Measurements from ENCODE around the gene KIF5C.
A peak's percentile ranks its signal among the peaks of the same experiment; 100 is the strongest.

The KIF5C gene

GRCh38 chr2:148988337-148988736 lies 113.3 kb downstream of the KIF5C start:
- DNase-seq, result no peak
- WGBS, result 100% methylated on average over 1 of the region's 1 CpG
- H3K18ac ChIP-seq (ENCODE audit: low read depth in 1 of 2, low read length in 2 of 2), result no peak overlapping the region
- H3K9me3 ChIP-seq (ENCODE audit: control insufficient read depth, low read length), result no peaks in the 10 kb centered on the region
- H2BK5ac ChIP-seq (ENCODE audit: low read depth, low read length, poor library complexity, severe bottlenecking), result no peak overlapping the region
- H3K4ac ChIP-seq (ENCODE audit: low read depth in 1 of 2, low read length in 2 of 2), result no peak overlapping the region
- H2AK5ac ChIP-seq (ENCODE audit: low read length, severe bottlenecking), result no peak overlapping the region
- no peaks in the 10 kb centered on the region for H3K79me1 ChIP-seq (replicated peaks; ENCODE audit: low read length, poor library complexity, severe bottlenecking)
- no peak overlapping the region for H2BK120ac ChIP-seq (ENCODE audit: low read depth, low read length)
- no peak overlapping the region for H2BK15ac ChIP-seq (ENCODE audit: low read depth, poor library complexity, severe bottlenecking)
- H3K4me1 ChIP-seq (ENCODE audit: control insufficient read depth, insufficient read depth, low read depth, low read length), result no peaks in the 10 kb centered on the region
- H3K36me3 ChIP-seq (ENCODE audit: control insufficient read depth in 1 of 2, insufficient read depth in 2 of 2, low read depth in 1 of 2, low read length in 2 of 2), result no peaks in the 10 kb centered on the region
- H3K27ac ChIP-seq (ENCODE audit: low read length, poor library complexity, severe bottlenecking), result no peak overlapping the region
- no peak overlapping the region for H3K23ac ChIP-seq (ENCODE audit: low read length in 2 of 2)
- H4K91ac ChIP-seq (ENCODE audit: low read length), result no peak overlapping the region
- no peak overlapping the region for H4K8ac ChIP-seq (ENCODE audit: low read length)
- no peak overlapping the region for H2AFZ ChIP-seq (ENCODE audit: low read depth, low read length)
- peaks cover 0 to 4% of the 10 kb centered on the region in 2 experiments for H3K27me3 ChIP-seq (ENCODE audit: control insufficient read depth in 1 of 2, insufficient read depth in 1 of 2, low read length in 2 of 2)
- H3K9ac ChIP-seq (ENCODE audit: low read length), result no peak overlapping the region
- no peak overlapping the region for H3K14ac ChIP-seq (ENCODE audit: low read length in 2 of 2)
- H3K4me3 ChIP-seq (ENCODE audit: insufficient read depth in 1 of 2, low read depth in 1 of 2, low read length in 2 of 2), result no peak overlapping the region
- H2BK12ac ChIP-seq (ENCODE audit: low read length in 2 of 2), result no peak overlapping the region
- no peak overlapping the region for H3K4me2 ChIP-seq (ENCODE audit: low read length, poor library complexity, severe bottlenecking)

DNA sequence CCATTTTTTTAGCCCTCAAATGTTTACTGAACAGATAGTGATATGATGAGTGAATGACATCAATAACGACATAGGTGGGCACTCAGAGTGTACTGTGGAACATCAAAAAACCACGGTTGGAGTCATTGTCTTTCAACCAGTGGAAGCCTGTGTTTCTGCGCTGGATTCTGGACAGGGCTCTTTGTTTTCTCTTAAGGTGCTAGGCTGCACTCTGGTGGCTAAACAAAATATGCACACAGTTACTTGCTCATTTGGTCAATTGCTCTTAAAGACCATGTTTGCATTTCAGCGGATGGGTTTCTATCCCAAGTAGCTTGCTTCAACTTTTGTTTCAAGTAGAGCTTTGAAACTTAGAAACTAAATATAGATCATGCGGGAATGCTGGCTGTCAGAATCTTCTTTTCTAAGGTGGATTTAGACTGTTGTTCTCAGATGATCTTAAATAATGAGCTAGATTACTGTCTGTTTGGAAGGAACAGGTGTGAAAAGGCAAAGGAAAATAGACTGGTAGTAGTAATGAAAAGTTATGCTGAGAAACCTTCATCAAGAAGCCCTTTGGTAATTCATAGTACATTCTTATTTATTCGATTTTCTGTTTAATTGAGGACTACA lies 115.0 kb downstream of the KIF5C start:
- Histone ChIP-seq H3K4me1 (ENCODE audit: control insufficient read depth, insufficient read depth, low read depth, low read length) (no peaks in the 10 kb centered on the region), H2BK5ac (ENCODE audit: low read depth, low read length, poor library complexity, severe bottlenecking) (no peak overlapping the region), H3K36me3 (ENCODE audit: control insufficient read depth in 1 of 2, insufficient read depth in 2 of 2, low read depth in 1 of 2, low read length in 2 of 2) (no peaks in the 10 kb centered on the region), H4K91ac (ENCODE audit: low read length) (no peak overlapping the region), H2AFZ (ENCODE audit: low read depth, low read length) (no peak overlapping the region), H3K14ac (ENCODE audit: low read length in 2 of 2) (no peak overlapping the region), H3K27me3 (ENCODE audit: control insufficient read depth in 1 of 2, insufficient read depth in 1 of 2, low read length in 2 of 2) (peaks cover 0 to 5% of the 10 kb centered on the region in 2 experiments), H3K4ac (ENCODE audit: low read depth in 1 of 2, low read length in 2 of 2) (no peak overlapping the region), H3K9ac (ENCODE audit: low read length) (no peak overlapping the region), H3K4me2 (ENCODE audit: low read length, poor library complexity, severe bottlenecking) (no peak overlapping the region), H3K23ac (ENCODE audit: low read length in 2 of 2) (no peak overlapping the region), H3K18ac (ENCODE audit: low read depth in 1 of 2, low read length in 2 of 2) (no peak overlapping the region), H2BK120ac (ENCODE audit: low read depth, low read length) (no peak overlapping the region), H4K8ac (ENCODE audit: low read length) (no peak overlapping the region), H2BK15ac (ENCODE audit: low read depth, poor library complexity, severe bottlenecking) (no peak overlapping the region), H3K9me3 (ENCODE audit: control insufficient read depth, low read length) (no peaks in the 10 kb centered on the region), H3K27ac (ENCODE audit: low read length, poor library complexity, severe bottlenecking) (no peak overlapping the region), H2BK12ac (ENCODE audit: low read length in 2 of 2) (no peak overlapping the region), H3K4me3 (ENCODE audit: insufficient read depth in 1 of 2, low read depth in 1 of 2, low read length in 2 of 2) (no peak overlapping the region), H3K79me1 (replicated peaks; ENCODE audit: low read length, poor library complexity, severe bottlenecking) (no peaks in the 10 kb centered on the region), H2AK5ac (ENCODE audit: low read length, severe bottlenecking) (no peak overlapping the region)
- DNase-seq, result peak; percentile 81
- WGBS, result 63% methylated on average over 5 of the region's 6 CpGs

DNA sequence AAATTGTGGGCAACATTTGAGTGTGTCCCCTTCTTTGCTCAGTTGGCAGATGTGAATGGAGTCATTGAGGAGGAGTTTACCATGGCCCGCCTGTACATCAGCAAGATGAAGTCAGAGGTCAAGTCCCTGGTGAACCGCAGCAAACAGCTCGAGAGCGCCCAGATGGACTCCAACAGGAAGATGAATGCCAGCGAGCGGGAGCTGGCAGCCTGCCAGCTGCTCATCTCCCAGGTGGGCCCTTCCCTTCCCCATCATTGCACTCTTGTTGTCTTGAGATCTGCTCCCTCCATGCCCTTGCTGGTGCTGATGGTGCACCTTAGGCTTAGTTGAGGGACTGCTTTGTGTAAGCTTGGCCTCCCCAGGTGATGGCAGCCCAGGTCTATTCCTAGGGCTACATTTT lies 115.9 kb downstream of the KIF5C start:
- H3K14ac ChIP-seq (ENCODE audit: low read length in 2 of 2), result no peak overlapping the region
- H3K4me2 ChIP-seq (ENCODE audit: low read length, poor library complexity, severe bottlenecking), result no peak overlapping the region
- H2AFZ ChIP-seq (ENCODE audit: low read depth, low read length), result no peak overlapping the region
- DNase-seq, result no peak
- no peak overlapping the region for H2BK15ac ChIP-seq (ENCODE audit: low read depth, poor library complexity, severe bottlenecking)
- H3K27ac ChIP-seq (ENCODE audit: low read length, poor library complexity, severe bottlenecking), result no peak overlapping the region
- no peaks in the 10 kb centered on the region for H3K36me3 ChIP-seq (ENCODE audit: control insufficient read depth in 1 of 2, insufficient read depth in 2 of 2, low read depth in 1 of 2, low read length in 2 of 2)
- no peak overlapping the region for H2AK5ac ChIP-seq (ENCODE audit: low read length, severe bottlenecking)
- H2BK12ac ChIP-seq (ENCODE audit: low read length in 2 of 2), result no peak overlapping the region
- no peak overlapping the region for H3K4ac ChIP-seq (ENCODE audit: low read depth in 1 of 2, low read length in 2 of 2)
- H3K9me3 ChIP-seq (ENCODE audit: control insufficient read depth, low read length), result no peaks in the 10 kb centered on the region
- no peak overlapping the region for H3K9ac ChIP-seq (ENCODE audit: low read length)
- H3K23ac ChIP-seq (ENCODE audit: low read length in 2 of 2), result no peak overlapping the region
- no peak overlapping the region for H4K8ac ChIP-seq (ENCODE audit: low read length)
- H3K79me1 ChIP-seq (replicated peaks; ENCODE audit: low read length, poor library complexity, severe bottlenecking), result no peaks in the 10 kb centered on the region
- H3K27me3 ChIP-seq (ENCODE audit: control insufficient read depth in 1 of 2, insufficient read depth in 1 of 2, low read length in 2 of 2), result peaks cover 0 to 5% of the 10 kb centered on the region in 2 experiments
- H2BK5ac ChIP-seq (ENCODE audit: low read depth, low read length, poor library complexity, severe bottlenecking), result no peak overlapping the region
- H4K91ac ChIP-seq (ENCODE audit: low read length), result no peak overlapping the region
- H3K4me1 ChIP-seq (ENCODE audit: control insufficient read depth, insufficient read depth, low read depth, low read length), result no peaks in the 10 kb centered on the region
- no peak overlapping the region for H3K18ac ChIP-seq (ENCODE audit: low read depth in 1 of 2, low read length in 2 of 2)
- no peak overlapping the region for H2BK120ac ChIP-seq (ENCODE audit: low read depth, low read length)
- H3K4me3 ChIP-seq (ENCODE audit: insufficient read depth in 1 of 2, low read depth in 1 of 2, low read length in 2 of 2), result no peak overlapping the region
- 83% methylated on average over 6 of the region's 6 CpGs for WGBS

- no peak overlapping the region for H2BK12ac ChIP-seq (ENCODE audit: low read length in 2 of 2)
Measured at GRCh38 chr2:148992448-148992847, 117.4 kb downstream of the KIF5C start.

More at GRCh38 chr2:148992448-148992847, 117.4 kb downstream of the KIF5C start:
- H3K4me1 ChIP-seq (ENCODE audit: control insufficient read depth, insufficient read depth, low read depth, low read length), result no peaks in the 10 kb centered on the region
- H3K23ac ChIP-seq (ENCODE audit: low read length in 2 of 2), result no peak overlapping the region
- no peak overlapping the region for H2BK15ac ChIP-seq (ENCODE audit: low read depth, poor library complexity, severe bottlenecking)
- no peak overlapping the region for H3K27ac ChIP-seq (ENCODE audit: low read length, poor library complexity, severe bottlenecking)
- DNase-seq, result no peak
- no peak overlapping the region for H3K14ac ChIP-seq (ENCODE audit: low read length in 2 of 2)
- no peak overlapping the region for H4K91ac ChIP-seq (ENCODE audit: low read length)
- no peak overlapping the region for H4K8ac ChIP-seq (ENCODE audit: low read length)
- no peak overlapping the region for H2AFZ ChIP-seq (ENCODE audit: low read depth, low read length)
- H2AK5ac ChIP-seq (ENCODE audit: low read length, severe bottlenecking), result no peak overlapping the region
- no peak overlapping the region for H2BK120ac ChIP-seq (ENCODE audit: low read depth, low read length)
- H3K4ac ChIP-seq (ENCODE audit: low read depth in 1 of 2, low read length in 2 of 2), result no peak overlapping the region
- H3K4me3 ChIP-seq (ENCODE audit: insufficient read depth in 1 of 2, low read depth in 1 of 2, low read length in 2 of 2), result no peak overlapping the region
- H3K27me3 ChIP-seq (ENCODE audit: control insufficient read depth in 1 of 2, insufficient read depth in 1 of 2, low read length in 2 of 2), result peaks cover 0 to 7% of the 10 kb centered on the region in 2 experiments
- H2BK5ac ChIP-seq (ENCODE audit: low read depth, low read length, poor library complexity, severe bottlenecking), result no peak overlapping the region
- H3K9me3 ChIP-seq (ENCODE audit: control insufficient read depth, low read length), result no peaks in the 10 kb centered on the region
- H3K4me2 ChIP-seq (ENCODE audit: low read length, poor library complexity, severe bottlenecking), result no peak overlapping the region
- no peaks in the 10 kb centered on the region for H3K79me1 ChIP-seq (replicated peaks; ENCODE audit: low read length, poor library complexity, severe bottlenecking)
- H3K36me3 ChIP-seq (ENCODE audit: control insufficient read depth in 1 of 2, insufficient read depth in 2 of 2, low read depth in 1 of 2, low read length in 2 of 2), result no peaks in the 10 kb centered on the region
- H3K18ac ChIP-seq (ENCODE audit: low read depth in 1 of 2, low read length in 2 of 2), result no peak overlapping the region
- no peak overlapping the region for H3K9ac ChIP-seq (ENCODE audit: low read length)

Data from mesenchymal stem cell (in vitro differentiated cells and primary cell).